ENCODE data around the gene PRKG1.
"Not testable (repeated sequence)": the region's sequence is repeated elsewhere in the genome, so short reads cannot be mapped to it uniquely, and the experiment has no call there.

The PRKG1 gene

GRCh38 chr10:51581196-51581595 is 506.9 kb downstream of the PRKG1 start:
- not testable (repeated sequence) for H3K9me3 ChIP-seq (ENCODE audit: insufficient read depth, low read depth, low read length); H2BK5ac ChIP-seq (ENCODE audit: low read depth, low read length, poor library complexity); H2AK5ac ChIP-seq (ENCODE audit: low read length); H2BK12ac ChIP-seq (ENCODE audit: low read length); H3K18ac ChIP-seq (ENCODE audit: low read length); H3K36me3 ChIP-seq (ENCODE audit: control insufficient read depth in 1 of 2, insufficient read depth in 2 of 2, low read length in 2 of 2); H4K12ac ChIP-seq (ENCODE audit: low read depth, low read length); H2AFZ ChIP-seq (ENCODE audit: insufficient read depth, low read length, poor library complexity); H3K4me2 ChIP-seq (ENCODE audit: low read length); H3K4ac ChIP-seq (ENCODE audit: low read depth, low read length); H4K8ac ChIP-seq (ENCODE audit: low read depth, low read length); H3K14ac ChIP-seq (ENCODE audit: low read length); H2BK120ac ChIP-seq (ENCODE audit: insufficient read depth, low read length, poor library complexity); H3K27ac ChIP-seq (ENCODE audit: low read depth, low read length); H3K27me3 ChIP-seq (ENCODE audit: insufficient read depth, low read length); H3K9ac ChIP-seq (ENCODE audit: low read length); H4K91ac ChIP-seq (ENCODE audit: low read depth, low read length); H3K23ac ChIP-seq (ENCODE audit: low read length); H3K79me2 ChIP-seq (ENCODE audit: control insufficient read depth, insufficient read depth, low read length, poor library complexity); H3K4me3 ChIP-seq (ENCODE audit: low read depth, low read length); H3K79me1 ChIP-seq (ENCODE audit: low read length); H3K4me1 ChIP-seq (ENCODE audit: control insufficient read depth in 1 of 2, insufficient read depth in 2 of 2, low read length in 2 of 2)
- WGBS (ENCODE audit: extremely low coverage, insufficient coverage, insufficient read length): no CpG with 5 or more reads among the region's 6 CpGs
- peak in 1 of 2 donors; percentile 63 for DNase-seq

GRCh38 chr10:51583976-51584375 is 509.7 kb downstream of the PRKG1 start:
- no peak overlapping the region for H2AK5ac ChIP-seq (ENCODE audit: low read length)
- no peaks in the 10 kb centered on the region for H3K9me3 ChIP-seq (ENCODE audit: insufficient read depth, low read depth, low read length)
- H3K79me1 ChIP-seq (ENCODE audit: low read length): no peaks in the 10 kb centered on the region
- no peak overlapping the region for H3K4me2 ChIP-seq (ENCODE audit: low read length)
- no peak overlapping the region for H4K8ac ChIP-seq (ENCODE audit: low read depth, low read length)
- no peak overlapping the region for H2BK120ac ChIP-seq (ENCODE audit: insufficient read depth, low read length, poor library complexity)
- H3K4me3 ChIP-seq (ENCODE audit: low read depth, low read length): no peak overlapping the region
- H3K27me3 ChIP-seq (ENCODE audit: insufficient read depth, low read length): no peaks in the 10 kb centered on the region
- no peaks in the 10 kb centered on the region for H3K79me2 ChIP-seq (ENCODE audit: control insufficient read depth, insufficient read depth, low read length, poor library complexity)
- H2BK5ac ChIP-seq (ENCODE audit: low read depth, low read length, poor library complexity): no peak overlapping the region
- no peak overlapping the region for H4K91ac ChIP-seq (ENCODE audit: low read depth, low read length)
- H3K14ac ChIP-seq (ENCODE audit: low read length): no peak overlapping the region
- no peak overlapping the region for H3K27ac ChIP-seq (ENCODE audit: low read depth, low read length)
- no peak overlapping the region for H3K18ac ChIP-seq (ENCODE audit: low read length)
- no peak overlapping the region for H4K12ac ChIP-seq (ENCODE audit: low read depth, low read length)
- no peak overlapping the region for H2AFZ ChIP-seq (ENCODE audit: insufficient read depth, low read length, poor library complexity)
- no peak overlapping the region for H2BK12ac ChIP-seq (ENCODE audit: low read length)
- DNase-seq: no peak
- H3K23ac ChIP-seq (ENCODE audit: low read length): no peak overlapping the region
- H3K9ac ChIP-seq (ENCODE audit: low read length): no peak overlapping the region
- no peak overlapping the region for H3K4ac ChIP-seq (ENCODE audit: low read depth, low read length)
- no peaks in the 10 kb centered on the region for H3K36me3 ChIP-seq (ENCODE audit: control insufficient read depth in 1 of 2, insufficient read depth in 2 of 2, low read length in 2 of 2)
- H3K4me1 ChIP-seq (ENCODE audit: control insufficient read depth in 1 of 2, insufficient read depth in 2 of 2, low read length in 2 of 2): no peaks in the 10 kb centered on the region

- Histone ChIP-seq H2AFZ (ENCODE audit: insufficient read depth, low read length, poor library complexity) (no peak overlapping the region), H3K4me2 (ENCODE audit: low read length) (no peak overlapping the region), H2AK5ac (ENCODE audit: low read length) (no peak overlapping the region), H2BK12ac (ENCODE audit: low read length) (no peak overlapping the region), H2BK120ac (ENCODE audit: insufficient read depth, low read length, poor library complexity) (no peak overlapping the region), H4K12ac (ENCODE audit: low read depth, low read length) (no peak overlapping the region), H3K79me1 (ENCODE audit: low read length) (no peaks in the 10 kb centered on the region), H3K79me2 (ENCODE audit: control insufficient read depth, insufficient read depth, low read length, poor library complexity) (no peaks in the 10 kb centered on the region), H3K4me3 (ENCODE audit: low read depth, low read length) (no peak overlapping the region), H3K4me1 (ENCODE audit: control insufficient read depth in 1 of 2, insufficient read depth in 2 of 2, low read length in 2 of 2) (no peaks in the 10 kb centered on the region), H3K27ac (ENCODE audit: low read depth, low read length) (no peak overlapping the region), H3K36me3 (ENCODE audit: control insufficient read depth in 1 of 2, insufficient read depth in 2 of 2, low read length in 2 of 2) (no peaks in the 10 kb centered on the region), H4K8ac (ENCODE audit: low read depth, low read length) (no peak overlapping the region), H3K27me3 (ENCODE audit: insufficient read depth, low read length) (no peaks in the 10 kb centered on the region), H3K14ac (ENCODE audit: low read length) (no peak overlapping the region), H3K23ac (ENCODE audit: low read length) (no peak overlapping the region), H3K9ac (ENCODE audit: low read length) (no peak overlapping the region), H4K91ac (ENCODE audit: low read depth, low read length) (no peak overlapping the region), H3K4ac (ENCODE audit: low read depth, low read length) (no peak overlapping the region), H3K18ac (ENCODE audit: low read length) (no peak overlapping the region), H2BK5ac (ENCODE audit: low read depth, low read length, poor library complexity) (no peak overlapping the region), H3K9me3 (ENCODE audit: insufficient read depth, low read depth, low read length) (no peaks in the 10 kb centered on the region)
- no peak for DNase-seq
- WGBS (ENCODE audit: extremely low coverage, insufficient coverage, insufficient read length): no CpG with 5 or more reads among the region's 7 CpGs
Measured at GRCh38 chr10:51585742-51586141, 511.5 kb downstream of the PRKG1 start.

GRCh38 chr10:51588984-51589383 is 514.7 kb downstream of the PRKG1 start:
- Histone ChIP-seq H3K9me3 (ENCODE audit: insufficient read depth, low read depth, low read length) (no peaks in the 10 kb centered on the region), H2BK12ac (ENCODE audit: low read length) (no peak overlapping the region), H3K79me2 (ENCODE audit: control insufficient read depth, insufficient read depth, low read length, poor library complexity) (no peaks in the 10 kb centered on the region), H4K91ac (ENCODE audit: low read depth, low read length) (no peak overlapping the region), H3K18ac (ENCODE audit: low read length) (no peak overlapping the region), H2AK5ac (ENCODE audit: low read length) (no peak overlapping the region), H3K4me2 (ENCODE audit: low read length) (no peak overlapping the region), H3K4me1 (ENCODE audit: control insufficient read depth in 1 of 2, insufficient read depth in 2 of 2, low read length in 2 of 2) (no peaks in the 10 kb centered on the region), H3K27ac (ENCODE audit: low read depth, low read length) (no peak overlapping the region), H3K23ac (ENCODE audit: low read length) (no peak overlapping the region), H2AFZ (ENCODE audit: insufficient read depth, low read length, poor library complexity) (no peak overlapping the region), H3K4me3 (ENCODE audit: low read depth, low read length) (no peak overlapping the region), H3K27me3 (ENCODE audit: insufficient read depth, low read length) (no peaks in the 10 kb centered on the region), H3K36me3 (ENCODE audit: control insufficient read depth in 1 of 2, insufficient read depth in 2 of 2, low read length in 2 of 2) (no peaks in the 10 kb centered on the region), H2BK5ac (ENCODE audit: low read depth, low read length, poor library complexity) (no peak overlapping the region), H4K12ac (ENCODE audit: low read depth, low read length) (no peak overlapping the region), H3K79me1 (ENCODE audit: low read length) (no peaks in the 10 kb centered on the region), H3K9ac (ENCODE audit: low read length) (no peak overlapping the region), H4K8ac (ENCODE audit: low read depth, low read length) (no peak overlapping the region), H3K4ac (ENCODE audit: low read depth, low read length) (no peak overlapping the region), H2BK120ac (ENCODE audit: insufficient read depth, low read length, poor library complexity) (no peak overlapping the region), H3K14ac (ENCODE audit: low read length) (no peak overlapping the region)
- DNase-seq: no peak
- WGBS (ENCODE audit: extremely low coverage, insufficient coverage, insufficient read length): no CpG with 5 or more reads among the region's 1 CpG

GRCh38 chr10:51590818-51591217 is 516.5 kb downstream of the PRKG1 start:
- Histone ChIP-seq H3K9me3 (ENCODE audit: insufficient read depth, low read depth, low read length) (no peaks in the 10 kb centered on the region), H3K79me2 (ENCODE audit: control insufficient read depth, insufficient read depth, low read length, poor library complexity) (no peaks in the 10 kb centered on the region), H2BK12ac (ENCODE audit: low read length) (no peak overlapping the region), H3K4me2 (ENCODE audit: low read length) (no peak overlapping the region), H2AFZ (ENCODE audit: insufficient read depth, low read length, poor library complexity) (no peak overlapping the region), H3K9ac (ENCODE audit: low read length) (no peak overlapping the region), H3K4me1 (ENCODE audit: control insufficient read depth in 1 of 2, insufficient read depth in 2 of 2, low read length in 2 of 2) (no peaks in the 10 kb centered on the region), H3K14ac (ENCODE audit: low read length) (no peak overlapping the region), H2AK5ac (ENCODE audit: low read length) (no peak overlapping the region), H3K18ac (ENCODE audit: low read length) (no peak overlapping the region), H3K79me1 (ENCODE audit: low read length) (no peaks in the 10 kb centered on the region), H2BK120ac (ENCODE audit: insufficient read depth, low read length, poor library complexity) (no peak overlapping the region), H4K12ac (ENCODE audit: low read depth, low read length) (no peak overlapping the region), H3K23ac (ENCODE audit: low read length) (no peak overlapping the region), H4K91ac (ENCODE audit: low read depth, low read length) (no peak overlapping the region), H3K4ac (ENCODE audit: low read depth, low read length) (no peak overlapping the region), H3K27ac (ENCODE audit: low read depth, low read length) (no peak overlapping the region), H3K27me3 (ENCODE audit: insufficient read depth, low read length) (no peaks in the 10 kb centered on the region), H3K4me3 (ENCODE audit: low read depth, low read length) (no peak overlapping the region), H4K8ac (ENCODE audit: low read depth, low read length) (no peak overlapping the region), H2BK5ac (ENCODE audit: low read depth, low read length, poor library complexity) (no peak overlapping the region), H3K36me3 (ENCODE audit: control insufficient read depth in 1 of 2, insufficient read depth in 2 of 2, low read length in 2 of 2) (no peaks in the 10 kb centered on the region)
- no peak for DNase-seq
- whole genome bisulfite sequencing (ENCODE audit: extremely low coverage, insufficient coverage, insufficient read length): no CpG with 5 or more reads among the region's 2 CpGs

All from trophoblast cell (in vitro differentiated cells and primary cell).